ENCODE results near the gene PRSS27. TPM values are rescaled to one million over a fixed set of nuclear protein-coding genes. Genes with fewer than 3 reads are reported as not detected.

Gene PRSS27
- total RNA-seq, 1 donor, result 0.86 TPM

DNA sequence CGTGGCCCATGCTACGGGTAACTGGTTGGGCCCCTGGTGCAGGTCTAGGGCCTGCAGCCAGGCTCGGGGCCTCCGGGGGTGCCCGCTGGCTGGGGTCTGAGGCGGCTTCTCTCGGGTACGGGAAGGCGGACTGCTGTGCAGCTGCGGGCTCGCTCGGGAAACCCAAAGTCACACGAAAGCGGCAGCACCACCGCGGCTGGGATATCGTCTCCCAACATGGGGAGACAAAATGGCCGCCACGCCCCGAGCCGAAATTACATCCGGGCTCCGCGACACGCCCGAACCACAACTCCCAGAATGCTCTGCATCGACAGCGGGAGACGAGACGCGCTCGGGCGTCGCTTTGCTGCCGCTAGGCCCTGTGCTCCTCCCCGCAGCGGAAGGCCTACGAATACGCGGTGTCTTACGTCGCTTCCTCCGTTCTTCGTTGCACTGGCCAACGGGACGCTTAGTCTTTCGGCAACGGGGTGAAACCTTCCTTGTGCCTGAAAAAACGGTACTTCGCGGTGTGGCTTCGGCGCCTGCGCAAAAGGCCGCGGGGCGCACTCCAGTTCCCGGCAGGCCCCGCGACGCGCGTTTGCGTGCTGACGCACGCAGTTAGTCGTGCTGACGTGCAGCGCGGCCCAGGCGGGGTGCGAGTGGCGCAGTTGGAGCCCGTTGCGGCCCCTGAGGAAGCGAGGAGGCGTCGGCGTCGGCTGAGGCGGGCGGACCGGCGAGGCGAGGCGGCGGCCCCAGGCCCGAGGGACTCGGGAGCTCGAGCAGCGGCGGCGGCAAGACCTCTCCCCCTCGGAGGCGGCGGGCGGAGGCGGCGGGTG is 32.2 kb upstream of the PRSS27 start, which contains the start of gene SRRM2:
Gene SRRM2 (plus strand): TSS at position 604 of the 815 bp plus-strand sequence. CDS start 3,727 bp downstream, outside the sequence.
- peak within 1 kb of the TSS; percentile 74 for H3K4me3 ChIP-seq (ENCODE audit: low read depth, low read length)
- no peak for TF ChIP-seq CTCF (IDR thresholded peaks at IDR 0.05; ENCODE audit: insufficient read depth, low read depth, low read length)
- peak; percentile 97 for DNase-seq (ENCODE audit: low read depth)

DNA sequence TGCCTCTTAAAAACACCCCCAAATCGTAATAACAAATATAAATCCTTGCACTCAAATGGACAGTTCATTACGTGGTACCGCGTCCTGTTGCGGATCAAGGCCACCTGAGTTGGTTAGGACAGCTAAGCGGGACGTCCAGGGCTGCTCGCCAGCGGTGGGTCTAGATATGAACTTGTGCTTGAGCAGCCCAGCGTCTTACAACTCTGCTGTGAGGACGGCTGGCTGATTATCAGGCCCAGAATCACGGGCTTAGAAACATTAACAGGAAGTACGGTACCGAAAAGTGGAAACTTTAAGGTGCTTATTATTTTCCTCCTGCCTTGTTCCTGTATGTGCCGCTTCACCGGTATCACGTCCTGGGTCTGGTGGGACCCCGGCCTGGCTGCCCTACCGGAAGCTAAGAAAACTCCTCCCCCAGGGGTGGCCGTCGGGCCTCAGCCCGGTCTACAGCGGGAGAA is 31.6 kb upstream of the PRSS27 start:
- TF ChIP-seq CTCF (IDR thresholded peaks at IDR 0.05; ENCODE audit: insufficient read depth, low read depth, low read length), result no peak
- H3K4me3 ChIP-seq (ENCODE audit: low read depth, low read length), result peak overlapping the region; percentile 74
- no peak for DNase-seq (ENCODE audit: low read depth)

GRCh38 chr16:2749936-2750335 is 29.9 kb upstream of the PRSS27 start:
- TF ChIP-seq CTCF (IDR thresholded peaks at IDR 0.05; ENCODE audit: insufficient read depth, low read depth, low read length), result no peak
- DNase-seq (ENCODE audit: low read depth), result no peak
- no peak overlapping the region for H3K4me3 ChIP-seq (ENCODE audit: low read depth, low read length)

DNA sequence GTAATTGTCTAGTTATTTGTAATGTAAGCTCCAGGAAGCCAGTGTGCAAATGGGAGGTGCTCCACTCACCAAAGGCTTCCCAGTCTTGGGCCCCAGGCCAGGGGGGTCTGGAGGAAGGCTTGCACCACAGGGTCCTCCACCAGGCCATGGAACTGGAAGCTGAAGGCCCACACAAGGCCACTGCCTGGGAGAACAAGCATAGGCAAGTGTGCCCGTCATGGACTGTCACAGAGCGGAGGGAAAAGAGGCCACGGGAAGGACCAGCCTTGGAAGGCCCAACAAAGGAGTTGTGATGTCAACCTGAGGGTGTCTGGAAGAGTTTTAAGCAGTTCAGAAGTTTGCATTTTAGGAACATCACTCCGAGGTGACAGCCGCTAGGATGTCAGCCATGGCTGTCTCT is 29.5 kb upstream of the PRSS27 start:
- TF ChIP-seq CTCF (IDR thresholded peaks at IDR 0.05; ENCODE audit: insufficient read depth, low read depth, low read length), result no peak
- no peak overlapping the region for H3K4me3 ChIP-seq (ENCODE audit: low read depth, low read length)
- DNase-seq (ENCODE audit: low read depth), result no peak

DNA sequence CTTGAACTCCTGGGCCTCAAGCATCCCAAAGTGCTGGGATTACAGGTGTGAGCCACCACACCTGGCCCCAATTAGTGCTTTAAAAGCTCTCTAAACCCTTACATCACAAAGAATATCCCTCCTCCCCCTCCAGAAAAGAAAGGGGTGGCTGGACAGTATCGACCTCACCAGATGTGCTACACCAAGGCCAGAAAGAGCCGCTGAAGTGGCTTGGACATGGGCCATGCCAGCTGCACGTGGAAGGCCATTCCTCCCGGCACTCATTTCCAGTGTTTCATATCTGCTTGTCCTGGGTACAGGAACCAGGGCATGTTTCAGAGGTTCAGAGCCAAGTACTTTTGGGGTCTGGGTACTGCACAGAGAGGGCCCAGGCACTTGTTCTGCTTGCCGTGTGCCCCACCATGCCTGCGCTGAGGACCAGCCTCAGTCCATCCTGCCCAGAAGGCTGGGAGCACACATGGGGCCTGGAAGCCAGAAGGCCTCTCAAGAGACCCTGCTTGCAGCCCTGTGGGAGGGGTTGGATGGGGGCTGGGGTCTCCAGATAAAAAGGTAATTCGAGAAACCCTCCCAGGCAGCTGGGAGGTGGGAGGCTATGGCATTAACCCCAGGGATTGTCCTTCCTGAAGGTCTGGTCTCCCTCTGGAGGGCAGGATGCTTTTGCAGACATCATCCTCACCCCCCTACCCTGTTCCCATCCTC is 28.9 kb upstream of the PRSS27 start:
- DNase-seq (ENCODE audit: low read depth), result no peak
- H3K4me3 ChIP-seq (ENCODE audit: low read depth, low read length), result no peak overlapping the region
- no peak for TF ChIP-seq CTCF (IDR thresholded peaks at IDR 0.05; ENCODE audit: insufficient read depth, low read depth, low read length)

DNA sequence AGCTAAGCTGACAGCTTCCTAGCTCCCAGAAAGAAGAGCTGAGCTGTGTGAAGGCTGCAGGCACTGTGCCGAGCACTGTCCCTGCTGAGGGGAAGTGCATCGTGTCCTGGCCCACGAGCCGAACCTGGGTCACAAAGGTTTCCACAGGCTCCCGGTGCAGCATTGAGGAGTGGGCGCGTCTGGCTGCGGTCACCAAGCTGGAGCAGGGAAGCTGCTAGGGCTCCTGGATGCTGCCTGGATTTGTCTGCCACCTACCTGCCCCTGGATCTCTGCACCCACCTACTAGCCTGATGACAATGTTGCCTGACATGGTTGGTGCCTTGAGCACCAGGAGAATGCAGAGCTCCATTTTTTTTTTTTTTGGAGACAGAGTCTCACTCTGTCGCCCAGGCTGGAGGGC is 25.9 kb upstream of the PRSS27 start:
- no peak overlapping the region for H3K4me3 ChIP-seq (ENCODE audit: low read depth, low read length)
- DNase-seq (ENCODE audit: low read depth), result no peak
- no peak for TF ChIP-seq CTCF (IDR thresholded peaks at IDR 0.05; ENCODE audit: insufficient read depth, low read depth, low read length)

Measured in fibroblast of villous mesenchyme (primary cell).